K562 (cell line): Measurements from ENCODE around the gene DNAH10. TPM values are rescaled to one million over a fixed set of nuclear protein-coding genes. Genes with fewer than 3 reads are reported as not detected.

Experiments
- ATAC-seq: fragments of 200-7000 bp; cut with Tn5 transposase; 3 replicates; pipeline ENCODE4 v1.9.1; 2020; ENCODE audit warnings: moderate library complexity
- BruUV-seq: library from RNA; stranded (reverse); fragments of 400-500 nt; replicated peaks from 2 replicates; lab custom pipeline; 2021; lab: Mats Ljungman, UMichigan
- CTCF ChIA-PET: fragments of 300-600 bp; formaldehyde crosslinking; extraction: SDS; loops from one replicate; lab custom pipeline; 2021; ENCODE audit warnings: low intra/inter-chr PET ratio; lab: Yijun Ruan, JAX
- POLR2A ChIA-PET: fragments of 300-600, 350-650 bp; sonication (Branson Sonifier 250); formaldehyde crosslinking; extraction: SDS; loops from one replicate; lab custom pipeline; 2021; ENCODE audit warnings: antibody characterized with exemption, inconsistent platforms; lab: Yijun Ruan, JAX
- DNase-seq, 4 experiments: peaks; one replicate each; pipeline versions ENCODE4 v3.0.0 to v3.0.0-alpha.2; 2011 to 2018; ENCODE audit warnings: low spot score in 3 of 4, mixed read lengths in 3 of 4; ENCODE audit errors: extremely low read depth in 1 of 4
- FAIRE-seq: peaks from 2 replicates; lab custom pipeline; 2011; peaks lifted over from hg19 to GRCh38; lab: Jason Lieb, UNC
- H2AFZ ChIP-seq: 2 replicates; pipeline ENCODE4 v1.6.0; 2011; ENCODE audit warnings: low read depth, low read length, control low read depth, inconsistent platforms
- H3K27ac ChIP-seq: fragments of 200-600 bp; 3 replicates; pipeline ENCODE4 v1.8.0; 2011; ENCODE audit warnings: low read depth, mild to moderate bottlenecking, control low read depth, inconsistent platforms, low read length, moderate library complexity, mixed read lengths; ENCODE audit errors: extremely low read depth
- H3K27me3 ChIP-seq, 2 experiments: fragments of 300-600 bp in 1 of 2; 2 replicates in 1 of 2; 3 replicates in 1 of 2; pipeline versions ENCODE4 v1.6.0 to v1.8.0; 2011; ENCODE audit warnings: inconsistent platforms in 2 of 2, low read length in 2 of 2, mild to moderate bottlenecking in 1 of 2, mixed read lengths in 1 of 2, moderate library complexity in 1 of 2; ENCODE audit not compliant: control insufficient read depth in 2 of 2, insufficient read depth in 2 of 2
- H3K36me3 ChIP-seq: fragments of 300-600 bp; 3 replicates; pipeline ENCODE4 v1.8.0; 2011; ENCODE audit warnings: mild to moderate bottlenecking, low read length, inconsistent platforms; ENCODE audit not compliant: control insufficient read depth, insufficient read depth
- H3K4me1 ChIP-seq, 2 experiments: fragments of 200-600 bp in 1 of 2; replicated peaks in 1 of 2; 2 replicates in 1 of 2; 3 replicates in 1 of 2; pipeline versions ENCODE4 v1.5.1 to v1.8.0; 2011; ENCODE audit warnings: inconsistent platforms in 2 of 2, low read length in 2 of 2, mild to moderate bottlenecking in 1 of 2, mixed read lengths in 1 of 2, moderate library complexity in 1 of 2; ENCODE audit not compliant: control insufficient read depth in 2 of 2, insufficient read depth in 2 of 2
- H3K4me2 ChIP-seq: 2 replicates; pipeline ENCODE4 v1.6.1; 2011; ENCODE audit warnings: low read length, control low read depth, inconsistent platforms, mixed read lengths; ENCODE audit not compliant: insufficient read depth
- H3K4me3 ChIP-seq: fragments of 200-600 bp; sonication (generic), shearing (Covaris generic); 2 replicates; pipeline ENCODE4 v1.5.1; 2016; ENCODE audit warnings: control low read depth, inconsistent platforms
- H3K79me2 ChIP-seq: fragments of 200-600 bp; 3 replicates; pipeline ENCODE4 v1.8.0; 2011; ENCODE audit warnings: low read length, inconsistent platforms; ENCODE audit not compliant: control insufficient read depth, insufficient read depth
- H3K9ac ChIP-seq, 2 experiments: 2 replicates each; pipeline versions ENCODE4 v1.6.0 to v1.6.1; 2011; ENCODE audit warnings: low read depth in 2 of 2, low read length in 2 of 2, control low read depth in 1 of 2, inconsistent platforms in 1 of 2, mild to moderate bottlenecking in 1 of 2, mixed read lengths in 1 of 2; ENCODE audit not compliant: insufficient read depth in 1 of 2
- H3K9me1 ChIP-seq: one replicate; pipeline ENCODE4 v1.6.0; 2011; ENCODE audit warnings: inconsistent platforms, mild to moderate bottlenecking, low read length, moderate library complexity; ENCODE audit not compliant: control insufficient read depth, insufficient read depth
- H3K9me3 ChIP-seq: replicated peaks from 2 replicates; pipeline ENCODE4 v1.5.1; 2011; ENCODE audit warnings: low read depth, low read length, inconsistent platforms; ENCODE audit not compliant: control insufficient read depth, insufficient read depth
- H4K20me1 ChIP-seq: replicated peaks from 2 replicates; pipeline ENCODE4 v1.6.1; 2011; ENCODE audit warnings: low read length, inconsistent platforms, mixed read lengths; ENCODE audit not compliant: control insufficient read depth, insufficient read depth
- ATF7 ChIP-seq: fragments of 450-650 bp; IDR thresholded peaks from 2 replicates; pipeline ENCODE4 v1.7.1; 2014; ENCODE audit warnings: mild to moderate bottlenecking, moderate library complexity
- CHD1 ChIP-seq: fragments of 200-600 bp; sonication (generic); IDR thresholded peaks from one replicate; pipeline ENCODE4 v1.6.1; 2012; ENCODE audit warnings: mild to moderate bottlenecking, moderate library complexity, low read length, inconsistent platforms
- ZNF239 ChIP-seq: fragments of 250-450 bp; sonication (Bioruptor Pico); IDR thresholded peaks from 2 replicates; pipeline ENCODE4 v1.4.0; 2020; ENCODE audit warnings: mild to moderate bottlenecking
- WGBS: fragments of 100-300 bp; shearing (Covaris generic); methylation state at CpG from one replicate; pipeline ENCODE4 v1.1.6; 2016; ENCODE audit warnings: low coverage, mixed read lengths; ENCODE audit not compliant: insufficient coverage; ENCODE audit errors: missing lambda C conversion rate; 5-methylcytosine and 5-hydroxymethylcytosine counted together
- in situ Hi-C: fragments of 300-500 bp; cut with MboI; formaldehyde crosslinking; loops from 4 replicates; pipeline ENCODE4 v1.15.0; 2018; ENCODE audit warnings: inconsistent platforms, mixed read lengths
- intact Hi-C: fragments of 100-400 bp; cut with micrococcal nuclease; formaldehyde crosslinking; loops from 2 replicates; pipeline ENCODE4 v1.14.2; 2022
- polyA plus RNA-seq, 8 experiments: library from polyadenylated mRNA; depleted of rRNA in 4 of 8; stranded (reverse) in 5 of 8; unstranded in 3 of 8; fragments of >200 nt; fragmentation: Nextera tagmentation in 2 of 8; fragmentation: Illumina TruSeq in 1 of 8; extraction: Ambion mirVana in 2 of 8; extraction: Trizol in 1 of 8; gene quantifications; 2 replicates each; pipeline versions ENCODE4 v1.2.1 to v1.2.3, GENCODE V29; 2011 to 2014; ENCODE audit warnings: inconsistent platforms in 1 of 8, missing spikeins in 1 of 8
- total RNA-seq, 7 experiments: library from RNA; depleted of rRNA in 6 of 7; stranded (reverse); fragments of >200 nt in 6 of 7; fragmentation: Illumina TruSeq in 2 of 7; extraction: Trizol in 2 of 7; gene quantifications; 2 replicates each; pipeline versions ENCODE4 v1.2.1 to v1.2.3, GENCODE V29; 2011 to 2021; ENCODE audit warnings: low replicate concordance in 1 of 7
- TF ChIP-seq, protein P1 (sequence below), 2 experiments: fragments of 450-650 bp in 1 of 2; sonication (generic) in 1 of 2; formaldehyde crosslinking in 1 of 2; IDR thresholded peaks in 1 of 2; conservative IDR thresholded peaks in 1 of 2; 2 replicates each; pipeline versions ENCODE4 v1.6.1 to v1.8.1; 2016 to 2023; ENCODE audit warnings: mild to moderate bottlenecking in 2 of 2, moderate library complexity in 2 of 2, inconsistent platforms in 1 of 2, missing genetic modification reagents in 1 of 2

The DNAH10 gene
- total and polyA plus RNA-seq, 9 of the 15 experiments (the other 6 are each of a cell fraction or from before 2014, with no cell fraction given), result 0.01 to 0.06 (median 0.04) TPM; not detected in 1

DNA sequence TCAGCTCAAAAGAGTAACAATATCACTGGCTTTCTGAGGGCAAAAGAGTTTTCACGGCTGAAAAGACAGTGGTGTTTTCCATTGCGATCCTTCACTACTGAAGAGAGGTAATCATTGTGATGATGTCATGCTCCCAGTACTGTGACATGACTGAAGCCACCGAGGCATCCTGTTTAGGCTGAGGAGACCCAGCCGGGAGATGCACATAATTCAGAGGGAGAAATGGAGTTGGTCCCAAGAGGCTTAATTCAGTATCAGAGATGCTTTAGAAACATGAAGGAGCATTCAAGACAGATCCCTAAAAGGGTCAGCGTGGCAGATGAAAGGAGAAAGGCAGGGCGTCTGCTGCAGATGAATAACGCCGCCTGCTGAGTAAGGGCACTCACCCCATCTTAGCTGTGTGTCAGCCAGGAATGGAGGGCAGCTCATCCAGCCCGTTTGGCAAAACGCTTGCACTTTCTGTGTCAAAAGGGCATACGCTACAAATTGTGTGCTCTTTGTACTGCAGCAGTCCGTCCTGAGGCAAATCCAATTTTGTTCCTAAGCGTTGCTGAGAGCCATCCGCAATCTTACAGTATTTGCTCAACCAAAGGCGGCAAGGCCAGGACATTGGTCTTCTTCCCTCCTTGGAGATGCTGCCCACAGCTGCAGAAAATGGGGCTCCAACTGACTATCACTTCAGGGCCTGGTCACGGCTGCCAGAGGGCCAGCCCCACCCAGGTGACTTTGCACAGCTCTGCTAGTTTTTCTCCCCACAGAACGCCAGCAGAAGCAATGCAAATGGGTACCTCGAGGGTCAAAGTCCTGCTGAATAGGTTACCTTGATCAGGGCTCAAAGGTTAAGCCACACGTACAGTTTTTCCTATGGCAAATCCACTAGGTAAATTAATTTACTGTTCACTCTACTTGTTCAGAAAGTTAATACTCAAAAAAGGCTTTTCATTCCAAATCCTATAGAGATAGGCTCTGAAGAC, 187.0 kb downstream of the DNAH10 start:
- in situ Hi-C loops, result no loop called here

More for the DNA sequence above, 187.0 kb downstream of the DNAH10 start:
- no peak overlapping the region for H3K4me3 ChIP-seq
- no peak for DNase-seq
- no peaks in the 10 kb centered on the region for H4K20me1 ChIP-seq
- 0 out of 2 replicates have a peak overlapping the region, but pooled peaks have one; percentile 2 for H3K4me2 ChIP-seq
- no peaks in the 10 kb centered on the region for H3K79me2 ChIP-seq
- POLR2A ChIA-PET, result interaction anchor here (0.6 to 1.1 kb wide), 3 partner anchors 10 to 34 kb away, joined by 3 to 4 read pairs (median 3); no protein-coding TSS in a partner anchor
- intact Hi-C loops, result no loop called here
- no peak overlapping the region for H3K9ac ChIP-seq
- BruUV-seq, result no TSS peak
- H3K9me3 ChIP-seq, result no peaks in the 10 kb centered on the region
- TF ChIP-seq, protein P1, sequence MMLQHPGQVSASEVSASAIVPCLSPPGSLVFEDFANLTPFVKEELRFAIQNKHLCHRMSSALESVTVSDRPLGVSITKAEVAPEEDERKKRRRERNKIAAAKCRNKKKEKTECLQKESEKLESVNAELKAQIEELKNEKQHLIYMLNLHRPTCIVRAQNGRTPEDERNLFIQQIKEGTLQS (IDR thresholded peaks at IDR 0.05), result peak; percentile 72
- TF ChIP-seq, protein P1 (CRISPR knock-in tag; conservative IDR thresholded peaks at IDR 0.05), result no peak
- TF ChIP-seq ZNF239 (no peak), CHD1 (no peak), ATF7 (peak; percentile 23; the same call in 1 of the 2 replicates)
- H2AFZ ChIP-seq, result peak overlapping the region; percentile 9; the same call in 1 of the 2 replicates
- no peaks in the 10 kb centered on the region for H3K9me1 ChIP-seq
- peaks cover 8 to 9% of the 10 kb centered on the region in 2 experiments; a peak in 4 of 5 replicates for H3K4me1 ChIP-seq
- FAIRE-seq, result peak; percentile 19
- peaks cover 13 to 21% of the 10 kb centered on the region in 2 experiments; a peak in 4 of 5 replicates for H3K27me3 ChIP-seq
- H3K27ac ChIP-seq, result no peak overlapping the region
- no peak for ATAC-seq
- WGBS, result 44% methylated on average over 19 of the region's 19 CpGs
- H3K36me3 ChIP-seq, result no peaks in the 10 kb centered on the region
- CTCF ChIA-PET, result no interaction called here
